ENCODE data around the gene INSC.

INSC gene

DNA sequence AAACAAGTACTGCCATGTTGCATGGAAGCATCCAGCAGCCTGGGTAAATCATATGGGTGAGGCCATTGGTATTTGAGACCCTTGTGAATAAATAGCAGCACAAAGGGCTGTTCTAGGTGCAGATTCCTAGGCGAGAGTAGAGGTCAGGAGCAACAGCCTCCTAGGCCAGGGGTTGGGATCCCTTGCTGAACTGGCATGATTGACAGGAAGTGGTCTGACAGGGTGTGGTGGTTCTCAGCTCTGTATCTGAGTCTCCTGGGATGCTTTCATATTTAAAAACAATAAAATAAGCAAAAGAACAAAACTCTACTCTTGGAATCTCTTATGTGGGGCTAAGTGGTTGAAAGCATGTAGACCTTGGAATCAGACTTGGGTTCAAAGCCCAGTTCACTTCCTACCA, 35.8 kb downstream of the INSC start:
- Histone ChIP-seq H3K9me3 (ENCODE audit: control insufficient read depth, low read length) (no peaks in the 10 kb centered on the region), H3K36me3 (ENCODE audit: control insufficient read depth, insufficient read depth, low read length, severe bottlenecking) (no peaks in the 10 kb centered on the region), H3K4me3 (ENCODE audit: low read length) (no peak overlapping the region), H3K4me1 (ENCODE audit: control insufficient read depth, insufficient read depth, low read length) (peaks cover 11% of the 10 kb centered on the region), H3K9ac (ENCODE audit: low read length) (no peak overlapping the region), H3K27me3 (replicated peaks; ENCODE audit: control insufficient read depth, insufficient read depth, low read length) (no peaks in the 10 kb centered on the region)
- DNase-seq (ENCODE audit: low read depth): no peak

DNA sequence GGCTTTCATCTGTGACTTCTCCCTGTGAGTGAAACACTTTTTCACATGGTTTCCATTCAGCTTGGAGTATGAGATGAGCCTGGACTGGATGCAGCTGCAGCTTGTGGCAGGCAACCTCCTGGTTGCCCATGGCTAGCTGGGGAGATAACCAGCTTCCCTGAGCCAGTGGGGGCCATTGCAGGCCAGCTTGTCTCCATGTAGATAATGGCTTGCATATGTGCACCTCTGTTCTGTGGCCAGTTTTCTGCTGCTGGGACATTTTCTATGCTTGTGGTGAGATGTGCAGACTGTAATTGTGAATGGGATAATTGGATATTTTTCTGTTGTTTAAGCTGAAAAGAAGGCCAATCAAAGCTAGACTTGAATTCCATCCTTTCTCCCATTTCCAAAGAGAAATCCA, 38.5 kb downstream of the INSC start:
- Histone ChIP-seq H3K4me1 (ENCODE audit: control insufficient read depth, insufficient read depth, low read length) (peaks cover 14% of the 10 kb centered on the region), H3K4me3 (ENCODE audit: low read length) (no peak overlapping the region), H3K36me3 (ENCODE audit: control insufficient read depth, insufficient read depth, low read length, severe bottlenecking) (no peaks in the 10 kb centered on the region), H3K9ac (ENCODE audit: low read length) (no peak overlapping the region), H3K27me3 (replicated peaks; ENCODE audit: control insufficient read depth, insufficient read depth, low read length) (no peaks in the 10 kb centered on the region), H3K9me3 (ENCODE audit: control insufficient read depth, low read length) (no peaks in the 10 kb centered on the region)
- no peak for DNase-seq (ENCODE audit: low read depth)

DNA sequence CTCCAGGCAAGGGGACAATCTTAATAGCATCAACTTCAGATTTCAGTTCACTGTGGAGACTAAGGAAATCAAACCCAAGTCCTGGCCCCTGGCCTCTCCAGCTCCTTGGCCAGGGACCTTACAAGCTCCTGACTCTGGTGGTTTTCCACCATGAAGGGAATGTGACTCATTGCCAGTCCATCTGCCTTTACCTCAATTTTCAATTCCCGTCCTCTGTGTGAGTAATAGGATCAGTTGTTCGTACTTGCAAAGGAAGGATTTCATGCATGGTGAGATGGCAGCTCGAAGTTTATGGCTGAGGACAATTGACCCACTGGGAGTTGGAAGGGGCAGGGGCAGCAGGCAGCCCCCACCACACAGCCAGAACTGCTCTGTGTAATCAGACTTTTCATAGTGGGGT, 42.5 kb downstream of the INSC start:
- peak; percentile 65 for DNase-seq (ENCODE audit: low read depth)
- H3K36me3 ChIP-seq (ENCODE audit: control insufficient read depth, insufficient read depth, low read length, severe bottlenecking): no peaks in the 10 kb centered on the region

DNA sequence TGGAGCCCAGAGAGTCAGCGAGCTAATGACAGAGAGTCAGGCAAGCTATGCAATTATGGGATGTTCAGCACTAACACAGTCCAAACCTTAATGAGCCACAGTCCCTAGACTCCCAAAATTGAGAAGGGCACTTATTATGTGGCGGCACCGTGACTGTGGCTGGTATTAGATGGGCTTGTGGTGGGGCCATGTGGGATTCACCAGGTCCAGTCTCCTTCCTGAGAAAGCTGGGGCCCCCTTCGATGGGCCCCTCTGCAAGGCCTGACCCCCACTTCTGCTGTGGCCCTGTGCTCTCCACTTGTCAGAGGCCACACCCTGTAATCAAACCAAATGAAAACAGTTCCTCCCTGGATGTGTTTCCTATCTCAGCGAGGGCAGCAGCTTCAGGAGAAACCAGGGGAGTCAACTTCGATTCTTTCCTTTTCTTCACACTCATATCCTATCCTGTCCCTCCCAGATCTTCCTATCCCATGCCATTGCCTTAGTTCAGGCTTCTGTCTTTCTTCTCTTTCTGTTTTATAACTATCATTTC, 42.9 kb downstream of the INSC start:
- H3K36me3 ChIP-seq (ENCODE audit: control insufficient read depth, insufficient read depth, low read length, severe bottlenecking): no peaks in the 10 kb centered on the region
- H3K9ac ChIP-seq (ENCODE audit: low read length): peak overlapping the region; percentile 25
- no peak for DNase-seq (ENCODE audit: low read depth)
- no peaks in the 10 kb centered on the region for H3K27me3 ChIP-seq (replicated peaks; ENCODE audit: control insufficient read depth, insufficient read depth, low read length)
- H3K4me3 ChIP-seq (ENCODE audit: low read length): no peak overlapping the region
- peaks cover 20% of the 10 kb centered on the region for H3K4me1 ChIP-seq (ENCODE audit: control insufficient read depth, insufficient read depth, low read length)
- no peaks in the 10 kb centered on the region for H3K9me3 ChIP-seq (ENCODE audit: control insufficient read depth, low read length)

More for the DNA sequence above, 42.5 kb downstream of the INSC start:
- Histone ChIP-seq H3K4me3 (ENCODE audit: low read length) (no peak overlapping the region), H3K4me1 (ENCODE audit: control insufficient read depth, insufficient read depth, low read length) (peaks cover 20% of the 10 kb centered on the region), H3K9me3 (ENCODE audit: control insufficient read depth, low read length) (no peaks in the 10 kb centered on the region), H3K9ac (ENCODE audit: low read length) (no peak overlapping the region), H3K27me3 (replicated peaks; ENCODE audit: control insufficient read depth, insufficient read depth, low read length) (no peaks in the 10 kb centered on the region)

DNA sequence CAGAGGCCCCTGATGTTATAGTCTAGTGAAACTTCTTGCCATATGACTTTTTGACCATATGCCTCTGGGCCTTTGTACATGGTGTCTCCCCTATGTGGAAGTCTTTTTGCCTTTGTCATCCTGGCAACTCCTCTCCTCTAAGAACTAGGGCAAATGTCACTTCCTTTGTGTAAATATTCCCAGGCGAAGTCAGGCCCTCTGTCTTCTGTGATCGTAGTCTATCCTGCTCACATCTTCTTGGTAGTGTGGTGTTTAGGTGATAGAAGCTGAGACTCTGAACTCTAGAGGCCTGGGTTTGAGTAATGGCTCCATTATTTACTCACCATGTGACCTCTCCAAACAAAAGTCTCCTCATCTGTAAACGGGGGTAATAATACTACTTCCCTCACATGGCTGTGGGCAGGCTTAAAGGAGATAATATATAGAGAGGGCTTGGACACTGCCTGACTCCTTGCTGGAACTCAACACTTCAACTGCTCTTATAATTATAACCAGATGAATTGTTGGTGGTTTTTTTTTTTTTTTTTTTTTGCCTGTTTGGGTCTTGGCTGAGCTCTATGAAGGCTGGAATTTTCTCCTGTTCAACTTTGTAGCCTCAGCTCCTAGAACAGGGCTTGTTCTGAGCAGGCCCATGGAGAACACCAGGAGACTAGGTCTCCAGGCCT, 43.8 kb downstream of the INSC start:
- Histone ChIP-seq H3K27me3 (replicated peaks; ENCODE audit: control insufficient read depth, insufficient read depth, low read length) (no peaks in the 10 kb centered on the region), H3K9me3 (ENCODE audit: control insufficient read depth, low read length) (no peaks in the 10 kb centered on the region), H3K4me3 (ENCODE audit: low read length) (no peak overlapping the region), H3K4me1 (ENCODE audit: control insufficient read depth, insufficient read depth, low read length) (peaks cover 20% of the 10 kb centered on the region), H3K36me3 (ENCODE audit: control insufficient read depth, insufficient read depth, low read length, severe bottlenecking) (no peaks in the 10 kb centered on the region), H3K9ac (ENCODE audit: low read length) (no peak overlapping the region)
- peak; percentile 59 for DNase-seq (ENCODE audit: low read depth)

DNA sequence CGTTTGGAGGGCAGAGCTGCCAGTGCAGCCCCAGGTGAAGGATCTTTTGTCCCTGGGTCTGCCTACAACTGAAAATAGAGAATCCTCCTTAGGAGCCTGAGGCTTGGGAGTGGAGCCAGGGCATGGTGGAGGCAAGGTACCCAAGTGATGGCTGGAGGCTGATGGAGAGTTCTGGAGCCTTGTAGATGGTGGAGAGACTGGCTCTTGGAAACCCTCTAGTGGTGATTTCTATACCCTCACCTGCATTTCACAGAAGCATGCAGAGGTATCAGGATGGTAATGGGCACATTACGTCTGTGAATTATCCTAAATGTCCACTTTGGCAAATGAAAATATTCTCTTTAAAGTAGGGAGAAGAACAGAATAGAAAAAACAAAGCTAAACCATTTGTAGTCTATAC, 44.4 kb downstream of the INSC start:
- Histone ChIP-seq H3K9me3 (ENCODE audit: control insufficient read depth, low read length) (no peaks in the 10 kb centered on the region), H3K36me3 (ENCODE audit: control insufficient read depth, insufficient read depth, low read length, severe bottlenecking) (no peaks in the 10 kb centered on the region), H3K4me1 (ENCODE audit: control insufficient read depth, insufficient read depth, low read length) (peaks cover 20% of the 10 kb centered on the region), H3K4me3 (ENCODE audit: low read length) (no peak overlapping the region), H3K9ac (ENCODE audit: low read length) (no peak overlapping the region), H3K27me3 (replicated peaks; ENCODE audit: control insufficient read depth, insufficient read depth, low read length) (no peaks in the 10 kb centered on the region)
- DNase-seq (ENCODE audit: low read depth): peak; percentile 34

DNA sequence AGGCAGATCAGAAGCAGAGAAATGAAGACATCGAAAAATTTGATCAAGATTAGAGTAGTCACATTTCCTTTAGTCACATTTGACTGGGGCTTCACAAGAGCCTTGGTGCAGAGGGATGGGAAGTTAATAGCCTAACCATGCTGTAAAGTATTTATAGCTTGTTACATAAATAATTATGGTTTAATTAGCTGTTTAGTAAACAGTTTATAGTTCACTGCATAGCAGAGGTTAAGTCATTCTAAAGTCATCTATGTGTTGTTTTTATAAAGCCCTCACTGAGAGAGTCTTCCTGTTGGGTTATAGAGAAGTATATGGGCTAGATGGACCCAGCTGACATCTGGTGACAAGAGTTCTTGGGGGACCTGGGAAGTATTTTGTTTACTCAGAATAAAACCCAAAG, 47.1 kb downstream of the INSC start:
- no peaks in the 10 kb centered on the region for H3K9me3 ChIP-seq (ENCODE audit: control insufficient read depth, low read length)

DNA sequence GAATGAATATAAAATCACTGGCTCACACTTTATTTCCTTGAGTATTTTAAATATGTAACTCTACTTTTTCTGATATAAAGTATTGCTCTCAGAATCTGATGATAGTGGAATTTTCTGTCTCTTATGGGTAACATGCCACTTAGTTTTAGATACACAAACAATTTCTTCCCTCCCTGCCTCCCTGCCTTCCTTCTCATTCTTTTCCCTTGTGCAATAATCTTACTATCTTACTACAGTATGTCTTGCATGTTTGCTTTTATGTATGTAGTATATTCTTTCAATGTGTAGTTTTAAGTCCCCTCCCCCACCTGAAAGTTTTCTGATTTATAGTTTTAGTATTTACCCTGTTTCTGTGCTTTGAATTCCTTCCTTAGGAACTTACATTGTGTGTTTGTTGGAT, 48.4 kb downstream of the INSC start:
- Histone ChIP-seq H3K27me3 (replicated peaks; ENCODE audit: control insufficient read depth, insufficient read depth, low read length) (no peaks in the 10 kb centered on the region), H3K4me1 (ENCODE audit: control insufficient read depth, insufficient read depth, low read length) (peaks cover 19% of the 10 kb centered on the region), H3K36me3 (ENCODE audit: control insufficient read depth, insufficient read depth, low read length, severe bottlenecking) (no peaks in the 10 kb centered on the region), H3K4me3 (ENCODE audit: low read length) (no peak overlapping the region), H3K9ac (ENCODE audit: low read length) (no peak overlapping the region), H3K9me3 (ENCODE audit: control insufficient read depth, low read length) (no peaks in the 10 kb centered on the region)
- DNase-seq (ENCODE audit: low read depth): peak; percentile 67

More for the DNA sequence above, 47.1 kb downstream of the INSC start:
- Histone ChIP-seq H3K9ac (ENCODE audit: low read length) (no peak overlapping the region), H3K27me3 (replicated peaks; ENCODE audit: control insufficient read depth, insufficient read depth, low read length) (no peaks in the 10 kb centered on the region), H3K4me1 (ENCODE audit: control insufficient read depth, insufficient read depth, low read length) (peaks cover 32% of the 10 kb centered on the region), H3K4me3 (ENCODE audit: low read length) (no peak overlapping the region), H3K36me3 (ENCODE audit: control insufficient read depth, insufficient read depth, low read length, severe bottlenecking) (no peaks in the 10 kb centered on the region)
- DNase-seq (ENCODE audit: low read depth): no peak

DNA sequence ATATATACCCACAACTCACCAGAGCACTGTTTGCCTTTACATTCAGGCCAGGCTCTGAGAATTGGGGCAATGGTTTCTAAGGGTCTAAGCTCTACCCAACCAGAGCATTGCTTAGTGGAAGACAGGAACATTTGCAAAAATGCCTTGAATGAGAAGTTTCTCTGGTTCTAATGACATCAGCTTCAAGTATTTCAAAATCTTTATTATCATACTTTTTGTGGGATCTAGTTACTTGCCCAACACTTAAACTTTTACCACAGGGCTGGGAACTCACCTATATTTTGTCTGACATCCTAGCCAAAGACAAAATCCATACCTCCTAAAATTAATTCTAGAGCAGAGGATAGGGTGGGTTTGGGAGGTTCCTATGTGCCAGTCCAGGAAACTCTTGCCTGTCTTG, 51.5 kb downstream of the INSC start:
- no peaks in the 10 kb centered on the region for H3K27me3 ChIP-seq (replicated peaks; ENCODE audit: control insufficient read depth, insufficient read depth, low read length)
- peak; percentile 69 for DNase-seq (ENCODE audit: low read depth)
- H3K9ac ChIP-seq (ENCODE audit: low read length): no peak overlapping the region
- H3K4me3 ChIP-seq (ENCODE audit: low read length): no peak overlapping the region
- H3K4me1 ChIP-seq (ENCODE audit: control insufficient read depth, insufficient read depth, low read length): peaks cover 11% of the 10 kb centered on the region
- no peaks in the 10 kb centered on the region for H3K9me3 ChIP-seq (ENCODE audit: control insufficient read depth, low read length)
- H3K36me3 ChIP-seq (ENCODE audit: control insufficient read depth, insufficient read depth, low read length, severe bottlenecking): no peaks in the 10 kb centered on the region

DNA sequence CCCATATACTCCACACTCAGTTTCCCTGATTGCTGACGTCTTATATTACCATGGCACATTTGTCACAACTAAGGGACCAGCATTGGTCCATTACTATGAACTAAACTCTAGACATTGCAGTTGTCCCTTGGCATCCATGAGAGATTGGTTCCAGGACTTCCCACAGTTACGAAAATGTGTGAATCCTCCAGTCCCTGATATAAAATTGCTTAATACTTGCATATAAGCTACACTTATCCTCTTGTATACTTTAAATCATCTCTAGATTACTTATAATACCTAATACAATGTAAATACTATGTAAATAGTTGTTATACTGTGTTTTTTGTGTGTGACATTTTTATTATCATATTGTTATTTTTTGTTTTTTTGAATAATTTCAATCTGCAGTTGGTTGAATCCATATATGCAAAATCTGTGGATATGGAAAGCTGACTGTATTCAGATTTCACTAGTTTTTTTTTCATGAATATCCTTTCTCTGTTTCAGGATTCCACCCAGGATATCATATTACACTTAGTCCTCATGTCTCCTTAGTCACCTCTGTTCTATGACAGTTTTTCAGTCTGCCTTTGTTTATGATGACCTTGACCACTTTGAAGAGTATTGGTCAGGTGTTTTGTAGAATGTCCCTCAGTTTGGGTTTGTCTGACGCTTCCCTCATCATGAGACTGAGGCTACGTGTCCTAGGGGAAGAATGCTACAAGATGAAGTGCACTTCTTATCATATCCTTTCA, 55.3 kb downstream of the INSC start:
- no peak overlapping the region for H3K9ac ChIP-seq (ENCODE audit: low read length)
- no peaks in the 10 kb centered on the region for H3K9me3 ChIP-seq (ENCODE audit: control insufficient read depth, low read length)
- H3K36me3 ChIP-seq (ENCODE audit: control insufficient read depth, insufficient read depth, low read length, severe bottlenecking): no peaks in the 10 kb centered on the region
- DNase-seq (ENCODE audit: low read depth): peak; percentile 44
- H3K27me3 ChIP-seq (replicated peaks; ENCODE audit: control insufficient read depth, insufficient read depth, low read length): no peaks in the 10 kb centered on the region
- no peak overlapping the region for H3K4me3 ChIP-seq (ENCODE audit: low read length)
- H3K4me1 ChIP-seq (ENCODE audit: control insufficient read depth, insufficient read depth, low read length): peaks cover 11% of the 10 kb centered on the region

DNA sequence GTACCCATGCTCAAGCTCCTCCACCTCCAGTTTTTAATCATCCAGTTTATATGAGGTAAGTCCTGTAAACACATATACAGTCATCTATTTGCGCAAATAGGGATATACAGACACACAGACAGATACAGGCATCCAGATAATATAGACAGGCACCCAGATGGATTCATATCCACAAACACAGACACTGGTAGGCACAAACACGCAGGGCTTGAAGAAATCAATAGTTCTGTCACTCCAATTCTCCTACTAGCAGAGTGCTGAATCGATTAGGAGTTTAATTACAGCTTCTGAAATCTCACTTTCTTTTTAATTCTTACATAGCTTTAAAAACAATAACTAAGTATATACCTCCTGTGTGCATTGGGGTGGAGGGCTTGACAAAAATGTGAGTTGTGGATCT, 56.0 kb downstream of the INSC start:
- H3K9ac ChIP-seq (ENCODE audit: low read length): no peak overlapping the region
- DNase-seq (ENCODE audit: low read depth): no peak
- no peaks in the 10 kb centered on the region for H3K36me3 ChIP-seq (ENCODE audit: control insufficient read depth, insufficient read depth, low read length, severe bottlenecking)
- H3K4me1 ChIP-seq (ENCODE audit: control insufficient read depth, insufficient read depth, low read length): peaks cover 11% of the 10 kb centered on the region
- no peaks in the 10 kb centered on the region for H3K9me3 ChIP-seq (ENCODE audit: control insufficient read depth, low read length)
- H3K4me3 ChIP-seq (ENCODE audit: low read length): no peak overlapping the region
- H3K27me3 ChIP-seq (replicated peaks; ENCODE audit: control insufficient read depth, insufficient read depth, low read length): no peaks in the 10 kb centered on the region
